Anterior cingulate cortex (tissue), 58 donors: ENCODE results near the gene ZFP57.
"Not testable (repeated sequence)": the region's sequence is repeated elsewhere in the genome, so short reads cannot be mapped to it uniquely, and the experiment has no call there.

ENCODE experiments used
- DNase-seq, 58 donors: peaks; one replicate each; lab custom pipeline; 2025; lab: John Stamatoyannopoulos, UW

Gene ZFP57

DNA sequence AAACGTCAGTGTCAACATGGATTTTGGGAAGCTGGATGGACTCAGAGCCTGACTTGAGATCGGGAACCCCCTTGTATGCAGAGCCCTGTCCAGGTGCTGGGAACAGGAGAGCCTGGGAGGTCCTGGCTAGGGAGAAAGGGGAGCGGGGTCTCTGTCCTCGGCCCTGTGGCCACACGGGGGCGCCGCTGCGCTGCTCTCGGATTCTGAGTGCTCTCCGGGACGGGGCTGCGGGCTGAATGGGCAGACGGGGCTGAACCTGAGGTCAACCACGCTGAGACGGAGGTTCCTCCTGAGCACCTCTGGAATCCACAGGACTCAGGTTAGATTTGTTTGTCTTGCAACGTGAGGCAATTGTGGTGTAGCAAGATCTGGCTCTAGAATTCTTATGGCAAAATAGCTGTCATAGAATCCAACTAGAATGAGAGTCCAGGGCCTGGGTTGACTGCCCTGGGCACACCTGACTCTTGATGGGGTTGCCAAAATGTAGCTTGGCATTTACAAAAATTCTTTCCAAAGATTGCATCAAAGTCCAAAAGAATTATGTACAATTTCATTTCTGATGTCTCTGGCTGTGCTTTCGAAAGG lies 21.7 kb upstream of the ZFP57 start:
- peak in 13 of 58 donors; percentile 2 to 57 (median 7) for DNase-seq

DNA sequence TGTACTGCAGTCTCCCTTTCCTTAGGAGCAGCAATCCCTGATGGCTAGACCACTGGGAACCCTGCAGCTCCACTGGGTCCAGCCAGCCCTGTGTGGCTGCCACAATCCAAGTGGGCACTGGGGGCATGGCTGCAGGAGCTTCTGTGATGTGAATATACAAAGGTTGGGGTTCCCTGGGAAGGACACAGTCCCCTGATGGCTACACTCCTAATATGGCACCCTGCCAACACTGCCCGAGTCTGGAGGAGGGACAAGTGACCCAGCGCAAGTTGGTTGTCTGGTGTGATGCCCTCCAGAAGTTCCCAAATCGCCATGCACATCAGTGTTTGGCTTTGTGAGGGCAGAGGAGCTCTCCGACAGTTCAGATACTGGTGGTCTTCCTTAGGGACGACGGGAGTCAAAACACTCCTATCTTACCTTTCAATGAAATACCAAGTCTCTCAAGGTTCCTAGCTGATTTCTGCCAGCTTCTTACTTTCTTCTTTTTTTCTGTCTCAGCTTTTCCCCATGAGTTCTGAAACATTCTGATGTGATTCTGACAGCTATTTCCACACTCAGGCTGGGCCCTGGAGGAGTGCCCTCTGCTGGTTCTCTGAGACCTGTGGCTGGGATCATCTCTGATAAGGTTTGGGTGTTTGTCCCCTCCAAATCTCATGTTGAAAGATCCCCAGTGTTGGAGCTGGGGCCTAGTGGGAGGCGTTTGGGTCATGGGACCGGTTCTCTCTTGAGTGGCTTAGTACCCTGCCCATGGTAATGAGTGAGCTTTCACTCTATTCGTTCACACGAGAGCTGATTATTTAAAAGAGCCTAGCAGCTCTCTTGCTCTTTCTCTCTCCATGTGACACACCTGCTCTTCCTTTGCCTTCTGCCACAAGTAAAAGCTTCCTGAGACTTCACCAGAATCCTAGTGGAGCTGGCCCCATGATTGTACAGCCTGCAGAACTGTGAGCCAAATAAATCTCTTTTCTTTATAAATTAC lies 15.5 kb upstream of the ZFP57 start:
- peak in 7 of 58 donors; percentile 3 to 21 (median 9) for DNase-seq

DNA sequence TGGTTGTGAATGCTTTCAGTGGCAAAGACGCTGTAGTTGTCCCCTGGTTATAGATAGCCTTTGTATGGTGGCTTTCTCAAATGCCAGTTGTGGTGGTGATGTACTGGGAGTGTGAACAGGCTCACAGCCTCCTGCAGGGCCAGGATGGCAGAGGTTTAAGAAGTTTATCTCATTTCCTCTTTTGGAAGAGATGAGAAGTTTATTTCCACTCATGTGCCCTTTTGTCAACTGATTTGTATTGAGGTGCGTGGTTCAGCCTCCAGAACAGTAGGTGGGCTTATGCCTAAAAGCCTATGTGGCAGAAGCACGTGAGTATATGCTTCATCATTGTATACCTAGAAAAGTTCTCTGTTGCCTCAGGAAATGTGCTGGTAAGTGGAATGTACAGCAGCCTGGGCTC lies 13.7 kb upstream of the ZFP57 start:
- no peak for DNase-seq

DNA sequence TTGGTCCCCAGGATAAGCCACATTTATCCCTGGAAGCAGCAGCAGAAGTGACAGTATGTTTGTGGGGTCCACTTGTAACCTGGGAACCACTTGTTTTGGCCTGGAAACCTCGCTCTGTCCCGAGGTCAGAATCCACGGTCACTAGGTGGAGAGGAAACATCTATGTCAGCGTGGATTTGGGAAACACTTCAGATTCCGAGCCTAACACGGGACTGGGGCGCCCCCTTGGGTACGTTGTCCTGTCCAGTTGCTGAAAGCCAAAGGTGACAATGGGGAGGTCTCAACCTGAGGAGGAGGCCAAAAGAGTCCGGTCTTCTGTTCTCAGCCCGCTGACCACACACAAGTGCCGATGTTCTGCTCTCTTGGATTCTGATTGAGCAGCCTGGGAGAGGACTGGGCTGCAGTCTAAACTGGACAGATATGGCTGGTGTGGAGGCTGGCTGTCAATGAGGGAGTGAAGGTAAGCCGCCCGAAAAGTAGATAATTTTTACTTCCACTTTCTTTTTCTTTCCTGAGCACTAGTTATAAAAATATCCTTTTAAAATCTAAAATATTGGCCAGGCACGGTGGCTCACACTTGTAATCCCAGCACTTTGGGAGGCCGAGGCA lies 4.9 kb upstream of the ZFP57 start:
- DNase-seq, result peak in 16 of 58 donors; percentile 3 to 38 (median 14)

DNA sequence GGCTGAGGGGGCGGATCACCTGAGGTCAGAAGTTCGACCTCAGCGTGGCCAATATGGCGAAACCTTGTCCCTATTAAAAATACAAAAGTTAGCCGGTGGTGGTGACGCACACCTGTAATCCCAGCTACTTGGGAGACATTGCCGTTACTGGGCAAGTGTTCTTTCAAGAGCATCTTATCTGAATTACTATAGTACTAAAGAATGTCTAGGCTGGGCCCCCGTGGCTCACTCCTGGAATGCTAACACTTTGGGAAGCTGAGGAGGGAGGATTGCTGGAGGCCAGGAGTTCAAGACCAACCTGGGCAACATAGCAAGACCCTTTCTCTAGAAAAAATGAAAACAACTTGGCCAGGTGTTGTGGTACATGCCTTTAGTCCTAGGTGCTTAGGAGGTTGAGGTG lies 859 bp upstream of the ZFP57 start:
- no peak for DNase-seq

DNA sequence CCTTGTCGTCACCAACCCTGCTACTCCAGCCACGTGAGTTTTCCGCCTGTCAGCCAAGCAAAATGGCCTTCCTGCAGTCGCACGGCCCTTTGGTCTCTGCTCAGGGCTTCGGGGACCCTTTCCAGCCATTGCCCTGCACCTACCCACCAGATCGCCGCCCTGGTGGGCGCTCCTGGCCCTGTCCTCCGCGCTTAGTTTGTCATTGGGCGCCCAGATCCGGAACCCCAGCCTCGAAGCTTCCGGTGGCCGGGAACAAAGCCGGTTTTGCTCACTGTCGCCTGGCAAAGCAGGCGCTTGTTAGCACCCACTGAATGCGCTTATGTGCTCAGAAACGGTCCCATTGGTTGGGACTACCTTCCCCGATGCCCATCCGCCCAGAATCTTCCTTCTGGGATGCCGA lies 536 bp downstream of the ZFP57 start:
- no peak for DNase-seq

DNA sequence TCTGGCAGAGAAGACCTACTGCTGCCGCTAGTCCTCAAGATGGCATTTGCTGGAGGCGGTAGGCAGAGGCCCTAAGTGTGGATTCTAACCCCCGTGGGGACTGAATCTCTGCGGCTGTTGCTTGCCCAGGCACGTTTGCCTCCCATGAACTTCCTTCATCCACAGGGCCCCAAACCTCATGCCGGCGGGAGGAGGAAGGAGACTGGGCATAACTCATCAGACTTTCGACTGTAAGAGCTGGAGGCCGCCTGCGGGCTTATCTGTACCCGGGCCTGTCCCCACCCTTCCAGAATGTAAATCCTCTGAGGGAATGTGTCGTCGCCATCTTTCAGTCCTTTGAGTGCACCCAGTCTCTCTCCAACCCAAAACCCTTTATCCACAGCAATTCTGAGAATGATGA lies 990 bp downstream of the ZFP57 start:
- DNase-seq, result no peak

DNA sequence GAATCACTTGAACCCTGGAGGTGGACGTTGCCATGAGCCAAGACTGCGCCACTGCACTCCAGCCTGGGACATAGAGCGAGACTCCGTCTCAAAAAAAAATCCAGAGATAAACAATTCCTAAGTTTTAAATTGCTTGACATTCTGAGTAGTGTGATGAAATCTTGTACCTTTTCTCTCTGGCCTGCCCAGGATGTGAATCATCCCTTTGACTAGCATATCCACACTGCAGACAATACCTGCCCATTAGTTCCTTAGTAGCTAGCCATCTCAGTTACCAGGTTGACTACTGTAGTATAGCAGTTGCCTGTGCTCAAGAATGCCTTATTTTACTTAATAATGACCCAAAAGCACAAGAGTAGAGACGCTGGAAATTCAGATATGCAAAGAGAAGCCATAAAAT lies 2.8 kb downstream of the ZFP57 start:
- DNase-seq, result no peak

DNA sequence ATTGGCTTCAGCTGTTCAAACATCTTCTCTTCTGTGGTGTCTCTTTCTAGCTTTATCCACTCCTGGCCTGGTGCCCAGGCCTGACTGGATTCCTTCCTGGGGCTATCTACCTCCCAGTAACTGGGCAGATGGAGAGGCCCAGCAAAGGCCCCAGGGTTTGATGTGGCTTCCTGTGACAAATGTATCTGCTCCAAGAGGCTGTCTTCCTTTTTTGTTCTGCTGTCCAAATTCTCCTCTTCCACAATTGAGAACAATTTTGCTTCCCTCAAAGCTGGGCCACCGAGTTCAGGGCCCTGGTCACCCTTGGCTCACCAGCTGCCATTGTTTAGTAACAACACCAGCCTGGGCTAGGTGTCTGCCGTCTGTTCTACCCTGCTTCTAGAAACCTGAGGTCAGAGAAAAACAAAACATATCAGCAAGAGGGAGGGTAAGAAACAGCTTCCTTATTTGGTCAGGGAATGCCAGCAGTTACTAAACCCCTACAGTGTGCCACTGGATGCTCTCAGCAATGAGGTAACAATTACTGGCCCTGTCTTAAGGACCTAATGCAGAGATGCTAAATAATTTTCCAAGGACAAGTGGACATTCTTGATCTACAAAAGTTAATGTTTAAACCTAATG lies 3.9 kb downstream of the ZFP57 start:
- DNase-seq, result no peak

DNA sequence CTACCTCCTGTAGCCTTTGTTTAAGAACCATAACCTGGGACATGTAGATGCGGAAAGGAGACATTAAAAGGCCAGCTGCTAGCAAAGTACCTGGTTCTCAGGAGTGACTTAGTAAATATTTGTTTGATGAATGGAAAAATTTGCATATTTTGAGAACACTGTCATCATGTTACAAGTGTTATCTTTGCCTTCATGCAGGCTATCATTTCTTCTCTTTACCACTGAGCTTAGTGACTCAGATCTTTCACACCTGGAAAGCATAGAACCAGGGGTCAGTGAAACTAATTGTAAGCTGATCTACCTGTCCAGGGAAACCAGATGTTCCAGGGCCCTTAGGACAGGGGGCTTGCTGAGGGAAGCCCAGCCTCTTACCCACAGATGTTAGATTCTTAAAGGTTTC lies 5.4 kb downstream of the ZFP57 start:
- no peak for DNase-seq

DNA sequence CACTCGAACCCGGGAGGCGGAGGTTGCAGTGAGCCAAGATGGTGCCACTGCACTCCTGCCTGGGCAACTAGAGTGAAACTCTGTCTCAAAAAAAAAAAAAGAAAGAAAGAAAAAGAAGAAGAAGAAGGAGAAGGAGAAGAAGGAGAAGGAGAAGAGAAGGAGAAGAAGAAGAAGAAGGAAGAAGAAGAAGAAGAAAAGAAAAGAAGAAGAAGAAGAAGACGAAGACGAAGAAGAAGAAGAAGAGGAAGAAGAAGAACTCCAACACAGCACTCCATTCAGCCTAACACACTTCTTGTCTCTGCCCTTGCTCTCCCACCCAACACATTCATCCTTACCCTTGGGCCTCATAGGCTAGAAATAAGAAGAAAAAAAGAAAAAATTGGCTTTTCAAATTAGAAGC lies 6.9 kb downstream of the ZFP57 start:
- no peak for DNase-seq

DNA sequence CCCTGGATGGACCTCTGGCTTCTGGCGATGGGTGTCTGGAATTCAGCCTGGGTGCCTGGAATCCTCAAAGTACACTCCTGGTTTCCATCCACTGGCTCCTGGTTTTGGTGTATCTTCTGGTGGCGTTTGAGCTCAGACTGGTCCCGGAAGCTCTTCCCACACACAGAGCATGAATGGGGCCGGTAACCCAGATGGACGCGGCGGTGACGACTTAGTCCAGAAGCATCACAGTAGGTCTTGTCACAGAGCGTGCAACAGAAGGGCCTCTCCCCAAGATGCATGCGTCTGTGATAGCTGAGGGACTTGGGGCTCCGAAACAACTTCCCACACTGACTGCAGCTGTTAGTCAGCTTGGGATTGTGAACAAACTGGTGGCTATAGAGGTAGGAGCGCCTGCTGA lies 7.8 kb downstream of the ZFP57 start:
- DNase-seq, result peak in 1 of 58 donors; percentile 20

DNA sequence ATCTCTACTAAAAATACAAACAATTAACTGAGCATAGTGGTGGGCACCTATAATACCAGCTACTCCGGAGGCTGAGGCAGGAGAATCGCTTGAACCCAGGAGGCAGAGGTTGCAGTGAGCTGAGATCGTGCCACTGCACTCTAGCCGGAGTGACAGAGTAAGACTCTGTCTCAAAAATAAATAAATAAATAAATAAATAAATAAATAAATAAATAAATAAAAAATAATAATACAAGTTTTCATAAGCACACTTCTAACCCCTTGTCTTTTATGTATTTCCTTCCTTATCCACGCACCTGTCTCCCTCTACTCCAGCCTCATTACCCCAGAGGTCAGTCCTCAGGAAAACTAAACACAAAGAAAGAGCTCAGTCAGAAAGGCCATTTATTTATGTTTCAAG lies 8.8 kb downstream of the ZFP57 start:
- DNase-seq, result not testable (repeated sequence)

DNA sequence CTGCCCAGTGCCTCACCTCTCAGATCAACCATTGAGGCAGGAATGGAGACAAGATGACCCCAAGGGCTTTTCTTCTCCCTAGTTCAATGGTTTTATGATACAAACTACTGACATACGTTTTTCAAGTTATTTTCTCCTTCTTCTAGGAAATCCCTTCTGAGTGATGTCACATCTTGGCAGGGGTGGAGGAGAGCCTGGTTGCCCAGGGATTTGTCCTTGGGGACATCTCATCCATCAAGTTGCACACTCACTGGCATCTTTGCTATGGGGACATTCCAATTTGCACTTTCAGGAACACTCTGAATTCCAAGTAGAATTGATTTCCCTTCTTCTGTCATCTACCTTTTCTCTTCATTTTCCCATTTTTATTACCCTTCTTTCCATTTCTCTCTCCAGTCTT lies 9.9 kb downstream of the ZFP57 start:
- DNase-seq, result no peak

DNA sequence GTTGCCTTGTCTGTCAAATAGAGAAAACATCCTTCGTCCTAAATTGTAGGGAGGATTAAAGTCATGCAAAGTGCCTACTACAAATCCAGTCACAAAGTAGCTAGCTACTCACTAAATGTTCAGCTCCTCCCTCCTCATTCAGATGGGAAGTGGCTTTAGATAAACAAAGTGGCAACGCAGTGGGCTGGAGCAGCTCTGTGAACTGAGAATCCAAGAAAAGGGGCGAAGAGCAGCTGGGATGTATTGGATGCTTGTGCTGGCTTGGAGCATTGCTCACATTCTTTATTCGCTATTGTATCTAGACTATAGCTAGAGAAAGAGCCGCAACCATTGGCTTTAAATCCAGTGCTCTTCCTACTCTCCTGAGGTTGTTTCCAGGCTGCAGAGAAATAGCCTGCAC lies 13.8 kb downstream of the ZFP57 start:
- no peak for DNase-seq

DNA sequence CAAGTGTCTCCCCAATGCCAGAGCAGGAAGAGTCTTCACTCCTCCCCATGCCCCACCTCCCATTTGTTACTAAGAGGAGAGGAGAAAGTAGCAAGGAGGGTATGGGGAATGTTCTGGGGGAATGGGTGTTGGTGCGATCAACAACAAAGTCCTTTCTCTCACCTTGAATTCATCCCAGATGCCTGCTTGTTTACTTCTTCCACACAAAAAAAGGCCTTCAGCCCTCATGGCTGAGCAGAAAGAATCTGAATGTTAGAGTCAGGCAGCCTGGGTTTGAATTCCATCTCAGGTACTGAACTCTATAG lies 14.2 kb downstream of the ZFP57 start:
- DNase-seq, result no peak

DNA sequence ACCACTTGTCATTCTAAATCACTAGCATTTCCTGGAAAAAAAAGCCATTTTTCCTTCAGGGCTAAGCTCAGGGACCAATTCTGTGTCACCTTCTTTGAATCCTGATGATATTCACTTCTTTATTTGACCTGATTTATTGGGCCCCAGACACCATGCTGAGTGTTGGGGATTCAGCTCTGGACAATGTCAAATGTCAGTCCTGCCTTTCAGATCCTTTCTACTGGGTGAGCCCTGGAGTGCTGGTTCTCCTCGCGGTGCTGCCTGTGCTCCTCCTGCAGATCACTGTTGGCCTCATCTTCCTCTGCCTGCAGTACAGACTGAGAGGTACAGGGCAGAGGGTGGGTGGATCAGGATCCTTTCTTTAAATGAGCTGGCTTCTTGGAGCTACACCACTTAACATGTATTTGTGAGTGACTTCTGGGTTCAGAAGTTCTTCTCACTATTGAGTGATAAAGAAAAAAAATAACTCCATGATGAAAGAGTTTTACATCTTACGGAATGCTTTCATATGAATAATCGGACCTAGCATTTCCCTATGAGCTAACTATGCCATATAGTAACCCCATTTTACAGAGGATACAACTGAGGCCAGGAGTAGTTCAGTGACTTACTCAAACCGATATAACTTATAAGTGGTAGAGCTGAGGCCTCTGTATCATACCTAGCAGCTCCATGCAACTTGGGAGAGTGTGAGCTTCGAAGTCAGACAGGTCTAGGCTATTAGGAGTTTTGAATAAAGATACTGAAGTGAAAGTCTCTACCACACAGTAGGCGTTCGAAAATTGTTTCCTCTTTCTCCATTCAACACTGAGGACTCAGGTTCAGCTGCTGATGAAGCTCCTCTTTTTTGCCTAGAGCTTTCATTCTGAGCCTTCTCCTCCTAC lies 14.8 kb downstream of the ZFP57 start:
- DNase-seq, result no peak

DNA sequence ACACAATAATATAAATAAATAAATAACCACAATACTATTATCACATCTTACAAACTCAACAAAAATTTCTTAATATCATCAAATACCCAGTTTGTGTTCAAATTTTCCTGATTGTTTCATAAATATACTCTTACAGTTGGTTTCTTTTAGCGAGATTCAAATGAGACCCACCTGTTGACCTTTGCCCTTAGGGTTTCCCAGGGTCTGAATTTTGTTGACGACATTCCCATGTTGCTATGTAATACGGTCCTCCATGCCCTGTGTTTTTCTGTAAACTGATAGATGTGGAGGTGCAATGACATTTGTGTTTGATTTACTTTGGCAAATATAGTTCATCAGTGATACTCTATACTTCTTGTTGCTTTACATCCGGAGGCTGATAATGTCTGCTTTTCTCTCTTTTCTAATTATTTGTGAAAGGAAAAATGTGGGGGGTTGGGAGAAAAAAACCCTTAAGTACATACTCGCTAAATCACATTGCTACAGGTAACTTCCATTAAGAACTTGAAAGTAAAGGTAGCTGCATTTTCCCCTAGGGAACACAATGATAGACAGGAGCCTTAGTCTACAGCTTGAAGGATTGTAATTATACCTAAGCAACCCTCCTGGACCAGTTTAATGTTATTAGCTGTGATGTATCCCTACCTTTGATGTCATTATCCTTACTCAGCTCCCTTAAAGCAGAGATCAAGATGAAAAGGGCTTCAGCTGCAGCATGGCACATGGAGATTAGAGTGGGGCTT lies 17.5 kb downstream of the ZFP57 start:
- no peak for DNase-seq

DNA sequence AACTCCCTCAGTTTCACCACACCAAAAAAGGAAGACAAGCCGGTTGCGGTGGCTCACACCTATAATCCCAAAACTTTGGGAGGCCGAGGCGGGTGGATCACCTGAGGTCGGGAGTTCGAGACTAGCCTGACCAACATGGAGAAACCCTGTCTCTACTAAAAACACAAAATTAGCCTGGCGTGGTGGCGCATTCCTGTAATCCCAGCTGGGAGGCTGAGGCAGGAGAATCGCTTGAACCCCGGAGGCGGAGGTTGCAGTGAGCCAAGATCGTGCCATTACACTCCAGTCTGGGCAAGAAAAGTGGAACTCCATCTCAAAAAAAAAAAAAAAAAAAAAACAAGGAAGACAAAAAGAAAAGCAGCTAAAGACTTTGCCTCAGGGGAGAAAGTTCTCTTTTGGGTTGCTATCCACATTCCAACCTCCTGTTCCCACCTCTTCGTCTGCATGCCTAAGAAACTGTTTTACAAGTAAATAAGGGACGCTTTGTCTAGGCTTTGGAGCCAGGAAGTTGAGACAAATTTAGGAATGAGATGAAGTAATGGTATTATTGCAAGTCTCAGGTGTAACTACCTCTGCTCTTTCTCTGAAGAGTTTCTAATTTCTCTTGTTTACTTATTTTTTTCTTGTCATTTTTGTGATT lies 19.3 kb downstream of the ZFP57 start:
- not testable (repeated sequence) for DNase-seq
